GM21576 (cell line): ENCODE measurements around the gene ACOT13.
"Not testable (repeated sequence)": the region's sequence is repeated elsewhere in the genome, so short reads cannot be mapped to it uniquely, and the experiment has no call there.

Experiments used
- ATAC-seq: cut with Tn5 transposase; IDR thresholded peaks from one replicate; pipeline ENCODE4 v1.9.1; 2021; ENCODE audit warnings: mild to moderate bottlenecking, moderate library complexity; ENCODE audit not compliant: unreplicated experiment

ACOT13 gene

DNA sequence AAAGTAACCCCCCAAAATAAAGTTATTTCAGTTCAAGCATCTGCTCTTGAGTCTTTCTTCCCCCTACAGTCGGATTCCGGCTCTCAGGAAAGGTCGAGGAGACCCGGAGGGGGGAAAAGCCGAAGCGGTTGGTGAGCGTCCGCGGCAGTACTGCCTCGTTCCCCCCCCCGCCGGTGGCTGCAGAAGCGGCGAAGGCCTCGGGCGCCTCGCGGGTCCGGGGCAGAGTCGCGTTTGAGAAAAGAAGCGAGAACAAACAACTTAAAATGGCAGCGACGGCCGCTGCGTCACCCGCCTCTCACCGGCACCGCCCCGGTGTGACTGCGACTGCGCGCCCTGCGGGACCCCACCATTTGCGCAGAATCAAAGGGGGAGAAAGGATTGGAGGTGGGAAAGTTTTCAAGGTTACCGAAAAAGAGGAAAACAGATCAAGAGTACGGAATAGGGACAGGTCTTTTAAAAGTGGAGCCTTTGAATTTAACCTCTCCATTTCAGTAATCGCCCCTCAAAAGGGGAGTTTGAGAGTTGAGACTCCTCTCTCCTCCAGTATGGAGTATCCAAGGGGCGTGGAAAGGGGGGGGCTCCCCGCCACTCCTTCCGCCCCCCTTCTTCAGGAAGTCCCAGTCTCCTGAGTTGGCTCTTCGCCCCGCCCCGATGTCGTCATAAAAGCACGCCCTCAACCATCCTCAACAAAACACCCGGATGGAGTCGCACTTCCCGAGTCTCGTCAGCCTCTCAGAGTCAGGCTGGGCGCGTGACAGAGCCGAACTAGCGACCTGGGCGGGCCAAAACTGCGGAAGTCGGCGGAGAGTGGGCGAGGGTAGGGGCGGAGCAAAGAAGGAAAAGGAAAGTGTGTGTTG is 54.0 kb downstream of the ACOT13 start:
- peak; percentile 88 for ATAC-seq

DNA sequence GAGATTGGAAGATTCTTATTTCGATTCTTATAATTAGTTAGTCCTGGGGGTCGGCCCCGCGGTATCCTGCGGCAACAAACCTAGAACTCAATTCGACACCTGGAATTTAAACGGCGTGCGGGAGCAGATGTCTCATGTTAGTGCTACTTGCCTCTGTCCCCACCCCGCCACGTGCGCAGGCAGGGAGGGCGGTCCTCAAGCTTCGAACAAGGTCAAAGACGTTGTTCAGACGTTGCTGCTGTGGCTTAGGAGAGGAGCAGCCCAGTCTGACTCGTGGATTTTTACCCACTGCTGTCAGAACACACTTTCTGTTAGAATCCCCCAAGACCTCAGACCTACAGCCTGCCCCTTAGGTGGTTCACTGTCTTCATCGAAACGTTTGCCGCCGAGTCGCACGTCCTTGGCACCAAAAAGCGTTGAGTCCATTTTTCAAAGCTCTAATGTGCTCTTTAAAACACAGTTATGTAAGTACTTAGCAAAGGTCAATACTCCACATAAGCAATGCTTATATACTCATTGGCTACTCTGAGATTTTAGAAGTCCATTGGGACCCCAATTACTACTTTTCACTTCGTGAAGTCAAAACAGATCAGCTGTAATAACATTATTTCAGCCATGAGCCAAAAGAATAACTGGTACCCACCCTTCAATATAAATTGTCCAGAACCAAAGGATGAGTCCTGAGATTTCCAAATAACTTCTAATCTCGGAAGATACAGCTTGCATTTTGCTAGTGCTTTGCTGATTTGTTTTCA is 54.8 kb downstream of the ACOT13 start:
- ATAC-seq: peak; percentile 48

DNA sequence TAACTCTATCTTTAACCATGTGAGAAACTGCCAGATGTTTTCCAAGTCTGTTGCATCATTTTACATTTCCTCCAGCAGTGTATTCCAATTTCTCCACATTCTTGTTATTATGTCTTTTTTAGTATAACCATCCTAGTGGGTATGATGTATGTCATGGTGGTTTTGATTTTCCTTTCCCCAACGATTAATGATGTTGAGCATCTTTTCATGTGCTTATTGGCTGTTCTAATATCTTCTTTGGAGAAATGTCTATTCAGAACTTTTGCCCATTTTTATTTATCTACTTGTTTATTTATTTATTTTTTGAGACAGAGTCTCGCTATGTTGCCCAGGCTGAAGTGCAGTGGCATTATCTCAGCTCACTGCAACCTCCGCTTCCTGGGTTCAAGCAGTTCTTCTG is 56.4 kb downstream of the ACOT13 start:
- ATAC-seq: no peak

DNA sequence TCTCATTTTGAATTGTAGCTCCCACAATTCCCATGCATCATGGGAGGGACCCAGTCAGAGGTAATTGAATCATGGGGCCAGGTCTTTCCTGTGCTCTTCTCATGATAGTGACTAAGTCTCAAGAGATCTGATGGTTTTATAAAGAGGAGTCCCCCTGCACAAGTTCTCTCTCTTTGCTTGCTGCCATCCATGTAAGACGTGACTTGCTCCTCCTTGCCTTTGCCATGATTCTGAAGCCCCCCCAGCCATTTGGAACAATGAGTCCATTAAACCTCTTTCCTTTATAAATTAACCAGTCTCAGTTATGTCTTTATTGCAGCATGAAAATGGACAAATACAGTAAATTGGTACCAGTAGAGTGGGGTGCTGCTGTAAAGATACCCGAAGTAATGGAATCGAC is 63.8 kb downstream of the ACOT13 start:
- ATAC-seq: not testable (repeated sequence)

DNA sequence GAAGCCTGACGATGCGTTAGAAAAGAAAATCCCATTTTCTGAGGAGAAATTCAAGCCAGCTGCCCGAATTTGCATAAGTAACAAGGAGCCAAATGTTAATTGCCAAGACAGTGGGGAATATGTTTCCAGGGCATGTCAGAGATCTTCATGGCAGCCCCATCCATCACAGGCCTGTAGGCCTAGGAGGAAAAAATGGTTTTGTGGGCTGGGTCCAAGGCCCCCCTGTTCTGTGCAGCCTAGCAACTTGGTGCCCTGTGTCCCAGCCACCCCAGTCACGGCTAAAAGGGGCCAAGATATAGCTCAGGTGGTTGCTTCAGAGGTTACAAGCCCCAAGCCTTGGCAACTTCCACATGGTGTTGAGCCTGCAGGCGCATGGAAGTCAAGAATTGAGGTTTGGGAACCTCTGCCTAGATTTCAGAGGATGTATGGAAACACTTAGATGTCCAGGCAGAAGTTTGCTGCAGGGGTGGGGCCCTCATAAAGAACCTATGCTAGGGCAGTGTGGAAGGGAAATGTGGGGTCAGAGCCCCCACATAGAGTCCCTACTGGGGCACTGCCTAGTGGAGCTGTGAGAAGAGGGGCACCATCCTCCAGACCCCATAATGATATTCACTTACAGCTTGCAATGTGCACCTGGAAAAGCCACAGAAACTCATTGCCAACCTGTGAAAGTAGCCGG is 64.7 kb downstream of the ACOT13 start:
- not testable (repeated sequence) for ATAC-seq

DNA sequence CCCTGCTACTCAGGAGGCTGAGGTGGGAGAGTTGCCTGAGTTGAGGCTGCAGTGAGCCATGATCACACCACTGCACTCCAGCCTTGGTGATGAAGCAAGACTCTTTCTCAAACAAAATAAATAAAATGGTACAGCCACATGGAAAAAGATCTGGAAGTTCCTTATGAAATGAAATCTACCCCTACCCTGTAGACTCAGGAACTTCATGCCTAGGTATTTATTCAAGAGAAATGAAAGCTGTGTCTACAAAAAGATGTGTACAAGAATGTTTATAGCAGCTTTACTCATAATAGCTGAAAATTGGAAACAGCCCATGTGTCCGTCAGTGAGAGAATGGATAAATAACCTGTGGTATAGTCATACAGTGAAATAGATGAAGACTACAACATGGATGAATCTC is 67.3 kb downstream of the ACOT13 start:
- no peak for ATAC-seq

DNA sequence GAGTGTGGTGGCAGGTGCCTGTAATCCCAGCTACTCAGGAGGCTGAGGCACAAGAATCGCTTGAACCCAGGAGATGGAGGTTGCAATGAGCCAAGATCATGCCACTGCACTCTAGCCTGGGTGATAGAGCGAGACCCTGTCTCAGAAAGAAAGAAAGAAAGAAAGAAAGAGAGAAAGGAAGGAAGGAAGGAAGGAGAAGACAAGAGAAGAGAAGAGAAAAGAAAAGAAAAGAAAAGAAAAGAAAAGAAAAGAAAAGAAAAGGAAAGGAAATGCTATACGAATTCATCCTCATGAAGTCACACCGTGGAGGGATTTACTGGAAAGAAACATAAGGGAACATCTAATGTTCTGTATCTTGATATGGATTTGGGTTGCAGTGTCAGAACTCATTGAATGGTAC is 67.8 kb downstream of the ACOT13 start:
- not testable (repeated sequence) for ATAC-seq

DNA sequence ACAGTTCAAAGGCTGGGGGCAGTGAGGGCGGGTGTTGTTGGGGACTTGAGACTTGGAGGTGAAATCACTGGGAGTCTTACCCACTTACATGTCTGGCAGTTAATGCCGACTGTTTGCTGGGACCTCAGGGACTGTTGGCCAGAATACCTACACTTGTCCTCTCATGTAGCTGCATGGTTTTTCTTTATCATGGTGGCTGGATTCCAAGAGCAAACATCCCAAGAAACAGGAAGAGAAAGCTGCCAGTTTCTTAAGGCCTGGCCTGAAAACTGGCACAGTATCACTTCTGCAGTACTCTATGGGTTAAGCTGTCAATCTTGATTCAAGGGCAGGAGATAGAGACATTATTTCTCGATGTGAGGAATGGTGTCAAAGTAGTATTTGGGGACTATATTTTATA is 71.9 kb downstream of the ACOT13 start:
- no peak for ATAC-seq

DNA sequence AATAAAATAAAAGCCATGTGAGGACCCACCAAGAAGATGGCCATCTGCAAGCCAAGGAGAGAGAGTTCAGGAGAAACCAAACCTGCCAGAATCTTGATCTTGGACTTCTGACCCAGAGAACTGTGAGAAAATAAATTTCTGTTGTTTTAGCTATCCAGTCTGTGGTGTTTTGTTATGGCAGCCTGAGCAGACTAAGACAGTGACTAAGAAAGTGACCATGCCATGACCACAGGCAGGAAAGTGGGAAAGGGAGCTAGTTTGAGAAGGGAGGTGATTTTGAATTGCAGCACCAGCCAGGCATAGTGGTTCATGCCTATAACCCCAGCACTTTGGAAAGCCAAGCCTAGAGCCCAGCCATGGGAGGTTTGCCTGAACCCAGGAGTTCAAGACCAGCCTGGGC is 74.0 kb downstream of the ACOT13 start:
- no peak for ATAC-seq

DNA sequence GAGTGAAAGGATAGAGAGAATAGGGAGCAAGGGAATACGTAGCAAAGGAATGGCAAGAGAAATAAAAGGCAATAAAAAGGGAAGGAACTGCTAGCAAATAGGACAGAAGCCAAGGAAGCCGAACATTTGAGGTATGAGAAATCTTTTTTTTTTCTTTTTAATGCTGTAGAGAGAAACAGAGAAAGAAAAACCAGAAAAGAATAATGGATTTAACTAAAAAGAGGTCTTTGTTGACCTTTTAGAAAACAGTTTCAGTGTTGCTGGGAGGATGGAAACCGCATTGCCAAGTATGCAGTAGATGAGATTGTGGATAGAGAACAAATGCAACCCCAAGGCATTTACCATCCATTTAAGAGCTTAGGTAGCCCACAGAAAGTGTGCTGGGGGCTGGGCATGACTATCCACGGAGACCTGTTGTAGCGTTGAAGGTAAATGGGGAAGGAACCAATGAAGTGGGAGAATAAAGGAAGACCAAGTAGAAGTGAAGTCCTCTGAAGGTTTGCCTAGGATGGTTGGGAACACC is 75.4 kb downstream of the ACOT13 start:
- no peak for ATAC-seq

DNA sequence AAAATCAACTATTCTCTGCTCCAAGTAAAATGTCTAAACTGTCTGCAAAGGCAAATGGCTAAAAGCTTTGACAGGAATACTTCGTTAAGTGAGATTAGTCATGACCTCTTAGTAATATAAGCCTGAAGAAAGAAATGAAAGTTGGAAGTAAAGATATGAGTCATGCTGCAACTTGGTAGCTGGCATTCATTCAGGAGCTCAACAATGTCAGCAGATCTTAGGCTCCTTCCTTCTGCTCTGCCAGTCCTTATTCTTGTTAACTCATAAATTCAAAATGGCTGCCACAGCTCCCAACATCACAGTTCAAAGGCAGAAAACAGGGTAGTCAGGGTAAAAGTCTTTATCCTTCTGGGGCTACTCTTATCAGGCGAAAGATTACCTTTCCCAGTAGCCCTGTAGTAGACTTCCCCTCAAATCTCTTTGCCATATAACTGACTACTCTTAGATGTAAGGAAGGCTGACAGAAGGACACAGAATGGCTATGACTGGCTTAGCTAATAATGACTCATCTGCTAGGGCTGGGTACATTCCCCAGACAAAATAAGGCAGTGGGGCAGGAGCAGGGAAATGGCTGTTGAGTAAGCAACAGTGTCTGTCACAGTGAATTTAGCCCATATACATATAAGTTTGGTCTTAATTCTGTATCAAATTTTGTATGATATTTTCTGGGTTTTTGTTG is 76.5 kb downstream of the ACOT13 start:
- peak; percentile 82 for ATAC-seq

DNA sequence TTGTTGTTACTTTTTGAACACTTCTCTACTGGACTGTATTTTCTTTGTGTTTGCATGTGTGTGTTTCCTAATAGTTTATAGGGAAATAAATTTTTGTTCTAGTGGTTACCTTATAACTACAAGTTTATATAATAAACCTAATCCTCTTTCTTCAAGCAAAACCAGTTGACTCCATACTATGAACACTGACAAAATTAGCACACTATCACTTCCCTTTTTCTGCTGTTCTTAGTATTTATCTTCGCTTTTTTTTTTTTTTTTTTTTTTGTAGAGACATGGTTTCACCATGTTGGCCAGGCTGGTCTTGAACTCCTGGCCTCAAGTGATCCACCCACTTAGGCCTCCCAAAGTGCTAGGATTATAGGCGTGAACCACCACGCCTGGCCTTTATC is 77.1 kb downstream of the ACOT13 start:
- ATAC-seq: no peak

DNA sequence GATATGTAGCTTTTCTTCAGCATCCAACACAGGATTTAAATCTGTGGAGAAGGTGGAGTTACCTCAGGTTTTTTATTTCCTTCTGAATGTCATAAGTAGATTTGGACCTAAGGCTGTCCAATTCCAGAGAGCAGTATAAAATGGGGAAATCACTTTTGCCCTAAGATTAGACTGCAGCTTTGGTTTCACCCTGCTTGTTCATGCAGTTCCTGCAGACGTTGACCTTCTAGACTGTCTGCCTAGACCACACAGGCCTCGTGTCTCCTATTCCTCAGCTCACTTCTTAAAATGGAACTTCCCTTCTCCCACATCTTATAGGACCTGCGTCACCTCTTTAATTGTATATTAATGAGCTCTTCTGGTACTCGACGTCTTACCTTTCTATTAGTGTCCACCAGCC is 78.0 kb downstream of the ACOT13 start:
- ATAC-seq: no peak

DNA sequence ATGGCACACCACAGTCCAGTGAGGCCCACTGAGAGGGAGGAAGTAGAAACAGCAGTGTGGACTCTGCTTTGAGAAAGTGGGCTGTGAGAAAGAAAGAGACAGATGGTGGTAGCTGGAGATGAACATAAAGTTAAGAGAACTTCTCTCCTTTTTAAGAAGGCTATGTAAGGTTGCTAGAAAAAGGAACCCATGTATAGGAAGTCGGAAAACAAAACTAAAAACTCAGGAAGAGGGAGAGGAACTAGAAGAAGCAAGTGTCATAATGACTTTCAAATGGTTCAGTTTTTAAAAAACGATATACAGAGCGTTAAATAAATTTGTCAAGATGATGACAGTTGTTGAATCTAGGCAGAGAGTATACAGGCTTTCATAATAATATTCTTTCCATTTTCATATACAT is 82.4 kb downstream of the ACOT13 start:
- no peak for ATAC-seq

DNA sequence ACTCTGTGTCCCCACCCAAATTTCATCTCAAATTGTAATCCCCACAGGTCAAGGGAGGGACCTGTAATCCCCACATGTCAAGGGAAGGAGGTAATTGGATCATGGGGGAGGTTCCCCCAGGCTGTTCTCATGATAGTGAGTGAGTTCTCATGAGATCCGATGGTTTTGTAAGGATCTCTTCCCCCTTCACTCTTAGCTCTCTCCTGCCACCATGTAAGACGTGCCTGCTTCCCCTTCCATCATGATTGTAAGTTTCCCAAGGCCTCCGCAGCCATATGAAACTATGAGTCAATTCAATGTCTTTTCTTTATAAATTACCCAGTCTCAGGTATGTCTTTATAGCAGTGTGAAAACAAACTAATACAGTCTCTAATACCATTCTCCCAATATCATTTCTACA is 84.0 kb downstream of the ACOT13 start:
- ATAC-seq: not testable (repeated sequence)

DNA sequence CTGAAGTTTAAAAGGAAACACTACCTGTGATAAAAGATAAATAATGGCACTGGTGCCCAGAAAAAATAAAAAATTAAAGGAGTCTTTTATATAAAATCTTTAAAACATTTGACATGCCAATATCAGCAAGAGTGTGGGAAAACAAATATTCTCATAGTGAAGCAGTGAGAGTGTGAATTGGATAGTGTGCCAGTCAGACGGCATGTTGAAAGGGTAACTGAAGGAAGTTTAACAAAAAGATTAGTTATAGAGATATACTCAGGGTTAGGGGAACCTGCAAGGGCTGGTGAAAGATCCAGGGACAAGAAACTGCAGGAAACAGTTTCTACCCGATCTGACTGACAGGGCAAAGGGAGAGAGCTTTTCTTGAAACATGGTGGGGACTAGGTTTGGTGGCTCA is 85.6 kb downstream of the ACOT13 start:
- no peak for ATAC-seq

DNA sequence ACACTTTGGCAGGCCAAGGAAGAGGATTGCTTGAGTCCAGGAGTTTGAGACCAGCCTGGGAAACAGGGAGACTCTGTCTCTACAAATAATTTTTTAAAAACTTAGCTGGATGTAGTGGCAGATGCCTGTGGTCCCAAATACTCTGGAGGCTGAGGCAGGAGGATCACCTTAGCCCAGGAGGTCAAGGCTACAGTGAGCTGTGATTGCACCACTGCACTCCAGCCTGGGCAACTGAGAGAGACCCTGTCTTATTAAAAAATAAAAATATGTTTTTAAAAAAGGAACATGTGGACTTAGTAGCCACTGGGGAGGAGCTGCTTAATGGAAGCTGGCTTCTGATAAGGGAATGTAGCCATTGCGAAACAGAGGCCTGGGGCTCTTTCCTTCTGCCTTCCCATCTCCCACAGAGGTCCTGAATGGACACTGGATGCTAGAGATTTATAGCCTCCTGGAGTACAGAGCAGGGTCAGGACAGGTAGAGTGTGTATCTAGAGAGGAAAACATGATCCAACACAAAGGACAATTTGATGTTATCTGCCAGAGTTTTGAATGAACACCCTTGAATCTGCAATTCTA is 86.1 kb downstream of the ACOT13 start:
- ATAC-seq: no peak

DNA sequence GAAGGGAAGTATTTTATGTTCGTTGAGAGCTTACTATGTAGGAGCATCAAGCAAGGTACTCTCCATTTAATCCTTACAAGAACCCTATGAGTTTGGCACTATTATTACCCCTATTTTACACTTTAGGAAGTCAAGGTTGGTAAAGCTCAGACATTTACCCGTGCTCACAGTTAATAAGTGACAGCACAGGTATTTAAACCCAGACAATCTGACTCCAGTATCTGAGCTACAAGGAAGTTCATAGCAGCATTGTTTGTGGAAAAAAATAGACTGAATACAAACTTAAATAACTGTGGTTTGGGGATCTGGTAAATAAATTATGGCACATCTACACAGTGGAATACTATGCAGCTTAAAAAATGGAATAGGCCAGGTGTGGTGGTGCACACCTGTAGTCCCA is 86.7 kb downstream of the ACOT13 start:
- no peak for ATAC-seq

DNA sequence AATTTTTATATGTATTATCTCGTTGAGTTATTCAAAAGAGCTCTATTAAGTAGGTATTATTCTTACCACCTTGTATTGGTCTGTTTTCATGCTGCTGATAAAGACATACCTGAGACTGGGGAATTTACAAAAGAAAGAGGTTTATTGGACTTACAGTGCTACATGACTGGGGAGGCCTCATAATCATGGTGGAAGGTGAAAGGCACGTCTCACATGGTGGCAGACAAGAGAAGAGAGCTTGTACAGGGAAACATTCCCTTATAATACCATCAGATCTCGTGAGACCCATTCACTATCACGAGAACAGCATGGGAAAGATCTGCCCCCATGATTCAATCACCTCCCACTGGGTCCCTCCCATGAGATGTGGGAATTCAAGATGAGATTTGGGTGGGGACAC is 87.5 kb downstream of the ACOT13 start:
- ATAC-seq: not testable (repeated sequence)
